GM12865 (cell line): ENCODE results near the gene PPP2R3B.

ENCODE experiments used
- DNase-seq: peaks from one replicate; pipeline ENCODE4 v3.0.0; 2010; ENCODE audit warnings: low read depth
- H3K4me3 ChIP-seq: 2 replicates; pipeline ENCODE4 v1.5.1; 2011; ENCODE audit warnings: mild to moderate bottlenecking, low read depth, low read length, control low read depth
- TF ChIP-seq, protein P1 (sequence below): IDR thresholded peaks from 2 replicates; pipeline ENCODE4 v1.5.1; 2011; ENCODE audit warnings: low read length, control low read depth, low read depth, inconsistent platforms; ENCODE audit not compliant: insufficient read depth; ENCODE audit errors: missing control alignments

The PPP2R3B gene

DNA sequence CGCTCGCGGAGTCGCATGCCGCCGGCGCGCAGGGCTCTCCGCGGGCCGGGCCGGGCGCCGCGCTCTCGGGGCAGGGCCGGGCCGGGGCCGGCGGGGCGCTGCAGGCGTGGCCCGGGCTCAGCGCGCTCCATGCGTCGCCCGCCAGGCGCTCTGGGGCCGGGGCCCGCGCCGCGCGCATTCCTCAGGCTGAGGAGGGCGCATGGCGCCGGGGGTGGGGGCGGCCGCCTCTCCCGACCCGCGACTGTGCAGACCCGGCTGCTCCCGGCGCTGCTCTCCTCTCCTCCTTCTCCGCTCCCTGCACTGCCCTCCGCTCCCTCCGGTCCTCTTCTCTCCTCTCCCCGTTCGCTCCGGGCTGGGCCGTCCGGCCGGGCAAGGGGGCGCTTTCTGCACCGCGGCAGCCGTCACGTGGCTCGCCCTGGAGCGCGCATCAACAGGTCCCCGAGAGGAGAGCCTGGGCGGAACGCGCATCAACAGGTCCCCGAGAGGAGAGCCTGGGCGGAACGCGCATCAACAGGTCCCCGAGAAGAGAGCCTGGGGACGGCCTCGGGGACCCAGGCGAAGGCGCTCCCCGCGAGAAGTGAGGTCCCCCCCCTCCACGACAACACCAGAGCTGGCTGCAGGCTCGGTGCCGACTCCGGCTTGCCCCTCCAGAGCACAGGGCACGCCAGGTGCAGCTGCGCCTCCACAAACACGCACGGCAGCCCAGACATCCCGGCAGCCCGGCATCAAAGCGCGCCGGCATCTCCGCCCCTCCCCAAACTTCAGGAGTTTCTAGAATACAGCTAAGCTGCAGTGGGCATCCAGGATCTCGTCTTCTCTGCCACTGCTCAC, 12.9 kb downstream of the PPP2R3B start:
- no peak for DNase-seq
- no peak overlapping the region for H3K4me3 ChIP-seq
- TF ChIP-seq, protein P1, sequence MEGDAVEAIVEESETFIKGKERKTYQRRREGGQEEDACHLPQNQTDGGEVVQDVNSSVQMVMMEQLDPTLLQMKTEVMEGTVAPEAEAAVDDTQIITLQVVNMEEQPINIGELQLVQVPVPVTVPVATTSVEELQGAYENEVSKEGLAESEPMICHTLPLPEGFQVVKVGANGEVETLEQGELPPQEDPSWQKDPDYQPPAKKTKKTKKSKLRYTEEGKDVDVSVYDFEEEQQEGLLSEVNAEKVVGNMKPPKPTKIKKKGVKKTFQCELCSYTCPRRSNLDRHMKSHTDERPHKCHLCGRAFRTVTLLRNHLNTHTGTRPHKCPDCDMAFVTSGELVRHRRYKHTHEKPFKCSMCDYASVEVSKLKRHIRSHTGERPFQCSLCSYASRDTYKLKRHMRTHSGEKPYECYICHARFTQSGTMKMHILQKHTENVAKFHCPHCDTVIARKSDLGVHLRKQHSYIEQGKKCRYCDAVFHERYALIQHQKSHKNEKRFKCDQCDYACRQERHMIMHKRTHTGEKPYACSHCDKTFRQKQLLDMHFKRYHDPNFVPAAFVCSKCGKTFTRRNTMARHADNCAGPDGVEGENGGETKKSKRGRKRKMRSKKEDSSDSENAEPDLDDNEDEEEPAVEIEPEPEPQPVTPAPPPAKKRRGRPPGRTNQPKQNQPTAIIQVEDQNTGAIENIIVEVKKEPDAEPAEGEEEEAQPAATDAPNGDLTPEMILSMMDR = no peak

- H3K4me3 ChIP-seq = no peak overlapping the region
- no peak for DNase-seq
- TF ChIP-seq, protein P1 = no peak
These were observed 13.7 kb downstream of the PPP2R3B start for GRCh38 chrX:372856-373640.

DNA sequence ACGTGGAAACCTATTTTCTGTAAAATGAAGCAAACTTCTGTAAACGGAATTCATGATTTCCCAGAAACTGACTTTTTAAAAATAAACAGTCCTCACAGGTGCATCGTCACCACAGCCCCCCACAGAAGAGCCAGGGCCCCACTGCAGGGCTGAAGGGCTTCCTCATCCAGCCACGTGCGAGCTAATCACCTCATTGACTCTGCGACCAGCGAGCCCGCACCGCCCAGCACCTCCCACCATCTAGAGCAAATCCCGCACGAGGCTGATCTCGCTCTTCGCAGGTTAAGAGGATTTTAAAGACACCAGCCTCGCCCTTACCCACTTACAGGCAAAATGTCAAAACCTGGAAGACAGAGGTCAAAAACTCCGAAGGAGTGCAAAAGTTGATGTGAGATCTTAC, 14.8 kb downstream of the PPP2R3B start:
- H3K4me3 ChIP-seq = no peak overlapping the region
- TF ChIP-seq, protein P1 = no peak
- DNase-seq = no peak

- no peak overlapping the region for H3K4me3 ChIP-seq
These were observed 15.6 kb downstream of the PPP2R3B start for GRCh38 chrX:370963-371745.

DNA sequence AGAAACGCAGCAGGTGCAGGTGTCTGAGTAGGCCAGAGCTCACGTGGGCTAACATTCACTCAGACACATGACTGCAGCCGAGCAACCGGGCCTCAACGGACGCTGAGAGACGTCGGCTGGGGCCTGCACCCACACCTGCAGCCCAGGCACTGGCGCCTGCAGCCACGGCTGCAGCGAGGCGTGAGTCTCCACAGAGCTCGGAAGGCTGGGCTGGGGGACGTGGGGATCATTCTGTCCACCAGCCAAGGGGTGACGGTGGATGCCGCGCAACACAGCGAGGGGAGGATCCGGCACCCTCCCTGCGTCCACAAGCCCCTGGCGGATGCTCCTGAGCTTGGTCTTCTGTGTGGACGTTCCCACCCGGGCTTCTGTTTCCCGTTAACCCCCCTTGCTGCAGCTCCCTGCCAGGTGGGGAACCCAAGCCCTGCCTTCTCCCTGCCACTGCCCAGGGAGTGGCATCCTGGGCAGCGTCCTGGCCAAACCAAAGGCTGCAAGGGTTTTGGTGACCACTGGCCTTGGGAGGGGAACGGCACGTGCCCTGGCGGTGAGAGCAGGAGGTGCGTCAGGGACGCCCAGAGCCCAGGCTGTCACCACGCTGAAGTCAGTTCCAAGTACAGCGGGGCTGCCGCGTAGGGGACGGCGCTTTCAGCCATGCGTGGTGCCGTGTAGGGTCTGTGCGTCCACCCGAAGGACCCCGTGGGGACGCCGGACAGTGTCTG, 16.3 kb downstream of the PPP2R3B start:
- TF ChIP-seq, protein P1 = no peak

More at GRCh38 chrX:370963-371745, 15.6 kb downstream of the PPP2R3B start:
- DNase-seq = no peak
- TF ChIP-seq, protein P1 = no peak

GRCh38 chrX:369563-370101, 17.1 kb downstream of the PPP2R3B start:
- H3K4me3 ChIP-seq = no peak overlapping the region
- TF ChIP-seq, protein P1 = no peak
- no peak for DNase-seq

More for the DNA sequence above, 16.3 kb downstream of the PPP2R3B start:
- H3K4me3 ChIP-seq = no peak overlapping the region
- DNase-seq = no peak
